PC-9 (cell line): ENCODE measurements around the gene USP27X.

ENCODE experiments used
- CTCF ChIP-seq: fragments of 200-600 bp; sonication (generic); conservative IDR thresholded peaks from 2 replicates; pipeline ENCODE4 v1.6.1; 2017; ENCODE audit warnings: mixed run types, antibody characterized with exemption, mild to moderate bottlenecking, moderate library complexity
- EZH2 ChIP-seq: fragments of 200-600 bp; sonication (generic); IDR thresholded peaks from 2 replicates; pipeline ENCODE4 v1.8.0; 2017; ENCODE audit warnings: antibody characterized with exemption, low read depth

- TF ChIP-seq CTCF (peak; percentile 52; the same call in 1 of the 2 replicates), EZH2 (no peak)
Measured at GRCh38 chrX:49878834-49879655, at the start of gene USP27X.
